ENCODE results near the gene GNAI3. TPM values are rescaled to one million over a fixed set of nuclear protein-coding genes. Genes with fewer than 3 reads are reported as not detected.

Gene GNAI3
- polyA plus RNA-seq, 3 donors = 2.5 to 4.8 (median 4.1) TPM

DNA sequence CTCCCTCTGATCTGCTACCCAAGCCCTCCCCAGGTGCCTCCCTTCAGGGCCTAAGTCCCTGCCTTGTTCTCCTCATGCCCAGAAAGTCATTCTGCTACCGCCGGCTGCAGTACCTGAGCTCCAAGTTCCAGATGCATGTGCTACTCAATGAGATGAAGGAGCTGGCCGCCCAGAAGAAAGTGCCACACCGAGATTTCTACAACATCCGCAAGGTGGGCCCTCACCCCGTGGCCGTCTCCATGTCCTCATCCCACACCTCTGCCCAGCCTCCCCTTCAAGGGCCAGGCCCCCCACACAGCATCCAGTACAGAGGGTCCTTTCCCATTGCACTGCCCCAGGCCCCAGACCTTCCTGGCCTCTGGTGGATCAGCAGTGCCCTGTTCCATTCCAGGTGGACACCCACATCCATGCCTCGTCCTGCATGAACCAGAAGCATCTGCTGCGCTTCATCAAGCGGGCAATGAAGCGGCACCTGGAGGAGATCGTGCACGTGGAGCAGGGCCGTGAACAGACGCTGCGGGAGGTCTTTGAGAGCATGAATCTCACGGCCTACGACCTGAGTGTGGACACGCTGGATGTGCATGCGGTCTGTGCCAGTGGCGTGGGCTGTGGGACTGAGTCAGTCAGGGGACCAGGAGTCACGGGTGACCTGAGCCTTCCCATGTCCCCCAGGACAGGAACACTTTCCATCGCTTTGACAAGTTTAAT is 79.4 kb downstream of the GNAI3 start:
- WGBS, 3 donors = 91 to 94% (median 91%) methylated on average over 23 of the region's 23 CpGs

DNA sequence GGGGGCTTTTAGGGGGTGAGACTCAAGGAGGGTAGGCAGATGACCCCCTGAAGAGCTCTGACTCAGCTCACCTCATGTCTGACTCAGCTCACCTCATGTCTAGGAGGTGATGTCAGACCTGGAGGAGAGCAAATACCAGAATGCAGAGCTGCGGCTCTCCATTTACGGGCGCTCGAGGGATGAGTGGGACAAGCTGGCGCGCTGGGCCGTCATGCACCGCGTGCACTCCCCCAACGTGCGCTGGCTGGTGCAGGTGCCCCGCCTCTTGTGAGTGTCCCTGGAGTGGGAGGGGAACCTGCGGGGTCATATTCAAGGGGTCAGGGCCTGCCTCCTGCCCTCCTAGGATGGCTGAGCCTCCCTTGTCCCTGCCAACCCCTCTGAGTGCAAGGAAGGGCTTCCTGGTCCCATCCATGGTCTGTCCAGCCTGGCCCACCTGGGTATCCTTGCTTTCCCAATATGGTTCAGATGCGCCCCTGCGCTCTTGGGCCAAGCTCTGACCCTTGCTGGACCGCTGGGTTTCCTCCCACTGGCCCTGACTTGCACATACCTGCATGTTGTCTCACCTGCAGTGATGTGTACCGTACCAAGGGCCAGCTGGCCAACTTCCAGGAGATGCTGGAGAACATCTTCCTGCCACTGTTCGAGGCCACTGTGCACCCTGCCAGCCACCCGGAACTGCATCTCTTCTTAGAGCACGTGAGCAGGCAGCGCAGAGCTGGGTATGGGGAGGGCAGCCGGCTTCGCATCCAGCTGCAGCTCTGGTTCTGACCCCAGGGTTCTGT is 80.3 kb downstream of the GNAI3 start:
- WGBS, 3 donors = 86 to 90% (median 87%) methylated on average over 23 of the region's 23 CpGs
- no peak overlapping the region for H3K27ac ChIP-seq (ENCODE audit: low read depth, low read length)

More for the DNA sequence above, 79.4 kb downstream of the GNAI3 start:
- H3K27ac ChIP-seq (ENCODE audit: low read depth, low read length) = no peak overlapping the region

DNA sequence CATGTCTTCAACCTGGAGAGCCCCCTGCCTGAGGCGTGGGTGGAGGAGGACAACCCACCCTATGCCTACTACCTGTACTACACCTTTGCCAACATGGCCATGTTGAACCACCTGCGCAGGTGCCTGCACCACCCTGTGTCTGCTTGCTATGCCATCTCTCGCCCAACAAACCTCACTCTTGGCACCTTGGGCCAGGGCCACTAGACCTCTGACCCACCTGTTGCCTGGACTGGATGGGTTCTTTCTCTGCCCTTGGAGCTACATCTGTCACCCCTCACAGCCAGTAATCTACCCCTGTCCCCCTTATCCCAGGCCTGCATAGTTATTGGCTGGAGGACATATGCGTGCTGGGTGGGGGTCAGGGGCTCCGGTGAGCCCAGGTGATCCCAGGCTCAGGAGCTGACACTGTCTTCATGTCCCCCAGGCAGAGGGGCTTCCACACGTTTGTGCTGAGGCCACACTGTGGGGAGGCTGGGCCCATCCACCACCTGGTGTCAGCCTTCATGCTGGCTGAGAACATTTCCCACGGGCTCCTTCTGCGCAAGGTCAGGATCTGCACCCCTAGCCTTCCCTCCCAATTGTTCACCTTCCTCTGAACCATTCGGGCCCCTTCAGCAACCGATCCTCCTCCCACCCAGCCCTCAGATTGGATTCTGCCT is 81.1 kb downstream of the GNAI3 start:
- WGBS, 3 donors = 88 to 91% (median 89%) methylated on average over 10 of the region's 10 CpGs
- H3K27ac ChIP-seq (ENCODE audit: low read depth, low read length) = no peak overlapping the region

DNA sequence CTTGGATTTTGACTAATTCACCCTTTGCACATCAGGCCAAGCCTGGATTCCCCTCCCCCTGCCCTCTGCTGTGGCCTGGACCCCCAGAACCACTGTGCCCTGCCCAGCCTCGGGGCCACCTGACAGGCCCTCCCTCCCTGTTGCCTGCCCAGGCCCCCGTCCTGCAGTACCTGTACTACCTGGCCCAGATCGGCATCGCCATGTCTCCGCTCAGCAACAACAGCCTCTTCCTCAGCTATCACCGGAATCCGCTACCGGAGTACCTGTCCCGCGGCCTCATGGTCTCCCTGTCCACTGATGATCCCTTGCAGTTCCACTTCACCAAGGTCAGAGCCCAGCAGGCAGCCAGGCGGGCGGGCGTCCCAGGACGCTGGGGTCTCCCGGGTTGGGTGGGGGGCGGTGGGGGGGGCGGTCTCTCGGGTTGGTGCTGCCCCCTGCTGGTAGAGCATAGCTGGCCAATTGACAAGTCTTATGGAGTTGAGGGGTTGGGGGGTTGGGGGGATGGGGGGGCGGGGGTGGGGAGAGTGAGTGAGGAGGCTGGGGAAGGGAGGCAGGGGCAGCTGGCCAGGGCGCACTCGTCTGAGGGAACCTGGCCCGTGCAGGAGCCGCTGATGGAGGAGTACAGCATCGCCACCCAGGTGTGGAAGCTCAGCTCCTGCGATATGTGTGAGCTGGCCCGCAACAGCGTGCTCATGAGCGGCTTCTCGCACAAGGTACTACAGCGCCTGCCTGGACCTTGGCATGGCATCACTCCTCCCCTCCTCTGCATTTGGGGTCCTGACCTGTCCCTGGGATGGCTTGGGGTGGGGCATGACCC is 81.9 kb downstream of the GNAI3 start:
- H3K27ac ChIP-seq (ENCODE audit: low read depth, low read length) = no peak overlapping the region
- WGBS, 3 donors = 79 to 83% (median 82%) methylated on average over 28 to 30 of the region's 30 CpGs

DNA sequence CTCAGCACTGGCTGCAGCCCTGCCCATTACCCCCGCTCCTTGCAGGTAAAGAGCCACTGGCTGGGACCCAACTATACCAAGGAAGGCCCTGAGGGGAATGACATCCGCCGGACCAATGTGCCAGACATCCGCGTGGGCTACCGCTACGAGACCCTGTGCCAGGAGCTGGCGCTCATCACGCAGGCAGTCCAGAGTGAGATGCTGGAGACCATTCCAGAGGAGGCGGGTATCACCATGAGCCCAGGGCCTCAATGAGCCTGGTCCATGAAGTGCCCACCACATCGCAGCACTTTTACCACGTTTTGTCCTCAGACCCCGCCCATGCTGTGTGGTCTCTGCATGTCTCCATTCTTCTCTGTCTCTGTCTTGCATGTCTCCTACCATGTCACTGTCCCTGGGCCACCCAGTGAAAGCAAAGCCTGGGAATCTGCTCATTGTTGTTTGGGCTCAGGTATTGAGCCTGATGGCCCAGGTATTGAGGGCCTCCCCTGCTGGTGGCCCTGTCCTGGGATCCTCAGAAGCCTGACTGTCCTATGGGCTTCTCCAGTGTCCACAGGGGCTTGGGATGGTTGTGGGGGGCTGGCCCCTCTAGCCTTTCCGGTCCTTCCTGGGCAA is 82.6 kb downstream of the GNAI3 start:
- WGBS, 3 donors = 92 to 95% (median 94%) methylated on average over 14 of the region's 14 CpGs
- H3K27ac ChIP-seq (ENCODE audit: low read depth, low read length) = no peak overlapping the region

DNA sequence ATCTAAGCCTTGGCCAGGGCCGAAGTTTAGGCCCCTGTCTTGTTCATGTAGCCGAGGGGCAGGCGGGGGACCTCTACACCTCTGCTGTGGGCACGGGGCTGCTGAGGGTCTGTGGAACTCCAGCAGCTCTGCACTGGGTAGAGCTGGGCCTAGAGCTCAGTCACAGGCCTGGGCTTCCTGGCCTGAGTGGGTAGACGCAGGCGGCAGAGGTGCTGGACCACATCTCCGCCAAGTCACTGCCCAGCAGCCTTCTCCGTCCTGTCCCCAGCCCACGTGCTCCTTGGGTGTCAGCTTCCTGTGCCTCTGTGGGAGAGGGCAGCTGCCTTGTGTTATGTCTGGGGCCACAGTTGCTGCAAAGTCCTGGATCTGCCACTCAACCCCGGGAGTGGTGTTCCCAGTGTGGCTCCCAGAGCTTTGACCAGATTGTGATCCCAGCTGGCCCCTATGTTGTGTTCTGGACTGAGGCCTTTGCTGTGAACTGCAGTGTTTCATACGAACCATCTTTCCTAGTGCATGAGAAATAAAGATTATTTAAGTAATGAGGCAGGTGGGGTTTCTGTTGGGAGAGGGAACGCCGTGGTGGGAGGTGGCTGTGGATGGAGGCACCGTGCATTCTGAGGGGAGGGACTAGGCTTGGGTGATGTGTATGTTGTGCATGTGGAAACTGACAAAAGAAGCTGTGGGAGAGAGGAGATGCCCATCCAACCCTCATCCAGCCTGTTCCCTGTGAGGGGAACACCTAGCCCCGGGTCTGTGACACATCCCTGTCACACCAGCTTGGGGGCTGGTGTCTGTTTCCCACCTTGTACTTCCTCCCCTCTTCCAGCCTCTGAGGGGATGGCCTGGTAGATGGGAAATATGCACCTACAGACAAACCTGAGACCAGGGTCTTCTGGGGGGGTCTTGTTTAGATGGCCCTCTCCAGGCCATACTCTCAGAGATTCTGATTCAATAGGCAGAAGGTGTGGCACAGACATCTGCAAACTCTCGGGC is 83.4 kb downstream of the GNAI3 start:
- no peak overlapping the region for H3K27ac ChIP-seq (ENCODE audit: low read depth, low read length)
- WGBS, 3 donors = 83 to 88% (median 87%) methylated on average over 16 of the region's 16 CpGs

DNA sequence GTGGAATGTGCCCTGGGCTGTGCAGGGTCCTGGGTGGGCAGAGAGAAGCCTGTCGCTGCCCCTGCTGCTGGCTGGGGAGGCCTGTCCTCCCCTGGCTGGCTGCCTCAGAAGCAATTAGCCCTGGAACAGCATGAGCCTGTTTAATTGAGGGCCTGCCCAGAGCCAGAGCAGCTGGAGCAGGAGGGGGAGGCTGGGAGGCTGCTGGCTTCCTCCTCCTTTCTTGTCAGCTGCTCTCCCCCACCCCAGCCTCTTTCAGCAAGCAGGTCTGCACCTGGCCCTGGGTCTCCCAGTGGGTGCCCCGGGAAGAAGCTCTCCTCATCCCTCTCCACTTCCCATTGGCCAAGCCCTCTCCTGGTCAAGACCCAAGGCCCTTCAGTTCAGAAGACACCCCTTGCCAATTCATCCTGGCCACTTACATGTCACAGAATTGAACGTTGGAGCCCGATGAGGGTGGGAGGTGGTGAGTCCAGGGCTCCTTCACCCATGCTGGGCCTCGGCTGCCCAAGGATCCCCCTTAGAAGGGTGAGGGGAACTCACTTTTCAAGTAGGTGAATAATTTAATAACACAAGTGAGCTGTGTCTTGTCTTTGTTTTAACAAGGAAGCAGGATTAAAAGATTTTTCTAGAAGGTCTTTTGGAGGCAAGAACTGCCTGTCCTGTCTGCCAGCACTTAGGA is 84.4 kb downstream of the GNAI3 start:
- no peak overlapping the region for H3K27ac ChIP-seq (ENCODE audit: low read depth, low read length)
- 55 to 60% (median 56%) methylated on average over 5 of the region's 5 CpGs for WGBS, 3 donors

DNA sequence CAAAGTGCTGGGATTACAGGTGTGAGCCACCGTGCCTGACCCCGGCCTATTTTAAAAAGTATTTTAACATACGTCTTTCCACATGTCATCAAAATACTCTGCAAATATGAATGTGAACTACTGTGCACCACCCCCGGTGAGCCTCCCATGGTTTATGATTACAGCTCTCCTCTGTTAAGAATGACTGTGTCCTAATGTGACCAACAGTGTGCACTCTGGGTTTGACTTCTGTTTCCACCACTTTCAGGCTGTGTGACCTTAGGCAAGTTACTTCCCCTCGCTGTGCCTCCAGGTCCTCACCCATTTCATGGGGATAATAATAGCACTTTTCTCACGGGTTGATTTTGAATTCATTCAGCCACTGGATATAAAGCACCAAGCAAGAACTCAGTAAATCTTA is 85.9 kb downstream of the GNAI3 start:
- whole genome bisulfite sequencing, 3 donors = 80 to 88% (median 82%) methylated on average over 6 of the region's 6 CpGs
- H3K27ac ChIP-seq (ENCODE audit: low read depth, low read length) = no peak overlapping the region

DNA sequence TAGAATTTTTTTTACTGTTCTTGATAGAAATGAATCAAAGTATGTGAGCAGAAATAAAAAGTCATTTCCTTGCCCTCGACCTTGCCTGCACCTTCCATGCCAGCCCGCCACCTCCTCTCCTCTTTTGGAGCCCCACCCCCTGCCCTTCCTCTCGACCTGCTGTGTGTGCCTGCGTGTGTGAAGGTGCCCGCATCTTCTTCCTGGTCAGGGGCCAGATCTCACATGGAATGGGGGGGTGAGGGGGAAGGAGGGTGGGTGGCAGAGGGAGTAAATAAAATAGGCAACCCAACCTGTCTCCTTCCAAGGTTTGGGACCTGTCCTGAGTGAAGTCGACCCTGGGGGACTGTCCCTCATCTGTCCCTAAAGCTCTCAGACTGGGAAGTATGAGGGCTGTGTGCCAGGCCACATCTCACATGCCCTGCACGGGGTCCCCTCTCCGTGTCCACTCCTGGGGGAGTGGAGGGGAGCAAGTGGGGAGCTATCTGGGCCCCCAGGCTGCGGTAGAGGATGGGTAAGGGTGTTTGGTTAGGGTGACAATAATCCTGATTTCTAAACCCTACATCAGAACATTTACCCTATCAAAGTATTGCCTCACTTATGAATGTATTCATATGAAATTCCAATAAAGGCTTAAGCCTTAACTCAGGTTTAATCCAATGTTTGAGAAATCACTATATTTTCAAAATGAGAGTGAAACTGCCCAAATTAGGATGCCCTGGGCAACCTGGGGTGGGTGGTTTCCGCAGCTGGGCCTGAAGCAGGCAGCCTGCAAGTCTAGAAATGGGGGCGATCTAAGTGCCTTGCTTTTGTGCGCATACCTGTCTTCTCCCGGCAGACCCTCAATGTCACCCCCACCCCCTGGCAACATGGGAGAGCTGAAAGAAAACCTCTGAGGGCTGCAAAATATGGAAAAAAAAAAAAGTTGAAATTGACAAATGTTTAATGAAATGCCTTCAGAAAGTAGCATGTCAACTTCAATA is 86.6 kb downstream of the GNAI3 start:
- H3K27ac ChIP-seq (ENCODE audit: low read depth, low read length) = no peak overlapping the region
- 56 to 62% (median 62%) methylated on average over 13 of the region's 13 CpGs for WGBS, 3 donors

DNA sequence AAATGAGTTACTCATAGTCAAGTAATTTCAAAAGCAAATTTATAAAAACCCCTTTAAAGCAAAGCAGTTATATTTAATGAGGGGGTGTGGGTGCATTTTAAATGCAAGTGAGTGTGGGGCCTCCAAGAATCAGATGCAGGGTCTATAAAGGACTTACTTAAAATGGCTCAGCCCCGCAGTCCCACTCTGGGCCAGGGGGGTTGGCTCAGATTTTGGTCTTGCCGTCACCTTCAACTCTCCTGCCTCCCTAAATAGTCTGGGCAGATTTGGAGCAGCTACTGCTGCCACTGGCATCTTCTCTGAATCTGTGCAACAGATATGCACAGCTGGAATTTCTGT is 87.4 kb downstream of the GNAI3 start:
- 78 to 91% (median 82%) methylated on average over 2 of the region's 2 CpGs for WGBS, 3 donors
- H3K27ac ChIP-seq (ENCODE audit: low read depth, low read length) = no peak overlapping the region

DNA sequence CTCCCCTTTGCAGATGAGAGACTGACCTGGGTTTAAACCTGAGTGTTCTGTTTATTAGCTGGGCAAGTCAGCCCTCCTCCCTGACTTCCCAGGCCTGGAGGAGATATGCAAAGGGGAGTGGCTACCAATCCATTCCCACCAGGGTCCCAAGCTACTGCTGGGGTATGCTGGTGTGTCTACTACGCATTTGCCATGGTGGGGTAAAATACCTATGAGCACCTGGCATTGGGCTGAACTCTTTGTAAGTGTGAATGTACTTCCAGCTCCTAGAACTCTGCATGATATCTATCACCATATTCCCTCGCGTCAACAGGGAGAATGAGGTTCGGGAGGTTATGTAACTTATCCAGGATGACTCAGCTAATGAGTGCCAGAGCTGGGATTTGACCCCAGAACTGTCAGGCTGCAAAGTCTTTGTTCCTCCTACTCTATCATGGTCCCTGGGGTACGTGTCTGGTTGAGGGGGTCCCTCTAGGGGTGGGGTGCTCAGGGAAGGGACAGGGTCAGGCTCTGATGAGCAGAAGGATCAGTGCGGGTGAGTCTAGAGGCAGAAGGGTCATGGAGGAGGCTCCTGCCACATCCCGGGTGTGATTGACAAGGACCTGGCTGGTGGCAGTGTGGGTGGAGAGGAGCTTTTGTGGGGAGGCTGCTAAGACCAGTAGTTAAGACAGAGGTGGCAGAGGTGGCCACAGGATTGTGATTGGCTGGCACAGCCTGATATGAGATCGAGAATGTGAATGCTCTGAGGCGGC is 88.0 kb downstream of the GNAI3 start:
- no peak overlapping the region for H3K27ac ChIP-seq (ENCODE audit: low read depth, low read length)

DNA sequence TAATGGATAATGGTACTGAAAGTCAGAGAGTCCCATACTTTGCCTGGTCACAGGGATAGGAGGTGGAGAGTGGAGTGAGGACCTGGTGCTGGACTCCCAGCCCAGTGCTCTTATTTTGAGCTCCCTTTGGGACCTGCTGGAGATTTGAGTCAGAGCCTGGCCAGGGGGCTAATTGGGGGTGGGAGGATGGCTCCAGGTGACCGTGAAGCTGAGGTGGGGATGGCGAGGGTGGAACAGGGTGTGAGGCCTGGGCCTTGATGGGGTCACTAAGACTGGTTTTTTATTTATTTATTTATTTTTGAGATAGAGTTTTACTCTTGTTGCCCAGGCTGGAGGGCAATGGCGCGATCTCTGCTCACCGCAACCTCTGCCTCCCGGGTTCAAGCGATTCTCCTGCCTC is 89.0 kb downstream of the GNAI3 start:
- WGBS, 3 donors = 92 to 94% (median 93%) methylated on average over 7 of the region's 7 CpGs
- H3K27ac ChIP-seq (ENCODE audit: low read depth, low read length) = no peak overlapping the region

More for the DNA sequence above, 88.0 kb downstream of the GNAI3 start:
- WGBS, 3 donors = 38 to 55% (median 41%) methylated on average over 9 of the region's 9 CpGs

DNA sequence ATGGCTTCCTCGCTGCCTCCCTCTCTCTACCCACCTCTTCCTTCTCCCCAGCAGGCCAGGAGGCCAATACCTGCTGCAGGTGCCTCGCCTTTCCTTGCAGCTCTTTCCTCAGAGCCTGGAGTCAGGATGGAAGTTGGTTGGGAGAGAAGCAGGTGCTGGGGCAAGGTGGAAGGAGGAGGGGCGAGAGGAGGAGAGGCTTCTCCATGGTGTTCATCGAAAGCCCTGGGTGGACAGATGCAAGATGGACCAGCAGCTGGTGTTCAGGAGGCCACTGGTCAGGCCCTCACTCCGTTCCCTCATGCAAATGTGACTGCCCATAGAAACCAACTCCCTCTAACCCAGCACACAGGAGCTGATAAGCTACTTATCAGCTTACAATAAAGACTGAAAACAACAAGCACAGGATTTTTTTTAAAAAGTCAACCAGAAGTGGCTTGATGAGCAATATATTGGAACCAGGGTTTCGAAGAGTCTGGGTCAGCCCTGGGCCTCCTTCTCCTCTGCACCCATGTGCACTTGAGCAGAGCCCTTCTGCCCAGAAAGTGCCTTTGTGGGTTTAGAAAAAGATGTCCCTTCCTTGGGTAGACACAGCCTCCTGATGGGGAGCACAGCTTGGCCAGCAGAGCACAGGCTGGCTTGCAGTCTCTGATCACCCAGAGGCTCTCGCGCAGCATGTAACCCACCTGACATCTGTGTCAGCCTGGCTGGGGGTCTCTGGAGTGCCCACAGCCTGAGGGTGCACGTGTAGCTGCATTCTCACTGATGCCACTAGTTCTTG is 90.8 kb downstream of the GNAI3 start:
- H3K27ac ChIP-seq (ENCODE audit: low read depth, low read length) = no peak overlapping the region
- WGBS, 3 donors = 72 to 88% (median 84%) methylated on average over 9 of the region's 9 CpGs

DNA sequence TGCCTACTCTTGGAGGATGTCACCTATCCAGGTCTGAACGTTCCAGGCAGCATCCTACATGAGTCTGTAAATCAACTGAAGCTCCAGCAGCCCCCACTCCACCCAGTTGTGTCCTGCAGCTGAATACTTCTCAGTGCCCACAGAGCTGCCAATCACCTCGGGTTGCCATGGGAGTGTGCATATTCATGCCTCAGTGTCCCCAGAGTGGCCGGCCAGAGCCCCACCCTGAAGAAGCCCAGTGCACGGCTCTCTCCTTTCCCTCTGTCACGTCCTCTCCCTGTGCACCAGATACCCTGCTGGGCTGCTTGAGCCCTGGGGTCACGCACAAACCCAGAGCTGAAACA is 91.4 kb downstream of the GNAI3 start:
- H3K27ac ChIP-seq (ENCODE audit: low read depth, low read length) = no peak overlapping the region
- 47 to 58% (median 50%) methylated on average over 6 of the region's 6 CpGs for WGBS, 3 donors

Measured in adipose tissue (tissue), 3 donors.